Measurements from ENCODE around the gene KLHL25.

The KLHL25 gene

GRCh38 chr15:85766001-85766831 lies 28.5 kb downstream of the KLHL25 start:
- H3K27me3 ChIP-seq (ENCODE audit: insufficient read depth, low read length): no peaks in the 10 kb centered on the region
- peaks cover 5% of the 10 kb centered on the region for H3K79me2 ChIP-seq (ENCODE audit: control insufficient read depth, insufficient read depth, low read length, unreplicated experiment)
- peaks cover 21% of the 10 kb centered on the region for H3K4me1 ChIP-seq (ENCODE audit: control insufficient read depth, insufficient read depth, low read length, unreplicated experiment)
- no peak overlapping the region for H3K4me3 ChIP-seq (ENCODE audit: low read depth, low read length)
- no peak overlapping the region for H2AFZ ChIP-seq (ENCODE audit: low read length, unreplicated experiment)
- no peak overlapping the region for H3K27ac ChIP-seq (ENCODE audit: low read depth, low read length)
- no peaks in the 10 kb centered on the region for H3K36me3 ChIP-seq (ENCODE audit: insufficient read depth, low read length)

- H3K79me2 ChIP-seq (ENCODE audit: control insufficient read depth, insufficient read depth, low read length, unreplicated experiment): no peaks in the 10 kb centered on the region
- H3K36me3 ChIP-seq (ENCODE audit: insufficient read depth, low read length): no peaks in the 10 kb centered on the region
- H3K27me3 ChIP-seq (ENCODE audit: insufficient read depth, low read length): no peaks in the 10 kb centered on the region
- H3K4me1 ChIP-seq (ENCODE audit: control insufficient read depth, insufficient read depth, low read length, unreplicated experiment): peaks cover 9% of the 10 kb centered on the region
- H3K27ac ChIP-seq (ENCODE audit: low read depth, low read length): no peak overlapping the region
- H2AFZ ChIP-seq (ENCODE audit: low read length, unreplicated experiment): no peak overlapping the region
- H3K4me3 ChIP-seq (ENCODE audit: low read depth, low read length): no peak overlapping the region
These were observed 30.0 kb downstream of the KLHL25 start for GRCh38 chr15:85764649-85765277.

- Histone ChIP-seq H2AFZ (ENCODE audit: low read length, unreplicated experiment) (no peak overlapping the region), H3K4me3 (ENCODE audit: low read depth, low read length) (no peak overlapping the region), H3K27me3 (ENCODE audit: insufficient read depth, low read length) (no peaks in the 10 kb centered on the region), H3K79me2 (ENCODE audit: control insufficient read depth, insufficient read depth, low read length, unreplicated experiment) (no peaks in the 10 kb centered on the region), H3K27ac (ENCODE audit: low read depth, low read length) (no peak overlapping the region), H3K36me3 (ENCODE audit: insufficient read depth, low read length) (no peaks in the 10 kb centered on the region), H3K4me1 (ENCODE audit: control insufficient read depth, insufficient read depth, low read length, unreplicated experiment) (peaks cover 9% of the 10 kb centered on the region)
These were observed 30.8 kb downstream of the KLHL25 start for GRCh38 chr15:85763673-85764633.

GRCh38 chr15:85763157-85763556 lies 31.6 kb downstream of the KLHL25 start:
- Histone ChIP-seq H3K27me3 (ENCODE audit: insufficient read depth, low read length) (no peaks in the 10 kb centered on the region), H3K79me2 (ENCODE audit: control insufficient read depth, insufficient read depth, low read length, unreplicated experiment) (no peaks in the 10 kb centered on the region), H2AFZ (ENCODE audit: low read length, unreplicated experiment) (no peak overlapping the region), H3K27ac (ENCODE audit: low read depth, low read length) (no peak overlapping the region), H3K4me1 (ENCODE audit: control insufficient read depth, insufficient read depth, low read length, unreplicated experiment) (peaks cover 9% of the 10 kb centered on the region), H3K4me3 (ENCODE audit: low read depth, low read length) (no peak overlapping the region), H3K36me3 (ENCODE audit: insufficient read depth, low read length) (no peaks in the 10 kb centered on the region)

GRCh38 chr15:85762756-85763127 lies 32.0 kb downstream of the KLHL25 start:
- H3K36me3 ChIP-seq (ENCODE audit: insufficient read depth, low read length): no peaks in the 10 kb centered on the region
- H2AFZ ChIP-seq (ENCODE audit: low read length, unreplicated experiment): no peak overlapping the region
- H3K27me3 ChIP-seq (ENCODE audit: insufficient read depth, low read length): no peaks in the 10 kb centered on the region
- peaks cover 9% of the 10 kb centered on the region for H3K4me1 ChIP-seq (ENCODE audit: control insufficient read depth, insufficient read depth, low read length, unreplicated experiment)
- no peaks in the 10 kb centered on the region for H3K79me2 ChIP-seq (ENCODE audit: control insufficient read depth, insufficient read depth, low read length, unreplicated experiment)
- H3K4me3 ChIP-seq (ENCODE audit: low read depth, low read length): no peak overlapping the region
- H3K27ac ChIP-seq (ENCODE audit: low read depth, low read length): no peak overlapping the region

- no peaks in the 10 kb centered on the region for H3K27me3 ChIP-seq (ENCODE audit: insufficient read depth, low read length)
- peaks cover 9% of the 10 kb centered on the region for H3K4me1 ChIP-seq (ENCODE audit: control insufficient read depth, insufficient read depth, low read length, unreplicated experiment)
- no peaks in the 10 kb centered on the region for H3K79me2 ChIP-seq (ENCODE audit: control insufficient read depth, insufficient read depth, low read length, unreplicated experiment)
- no peaks in the 10 kb centered on the region for H3K36me3 ChIP-seq (ENCODE audit: insufficient read depth, low read length)
- H3K4me3 ChIP-seq (ENCODE audit: low read depth, low read length): no peak overlapping the region
- H2AFZ ChIP-seq (ENCODE audit: low read length, unreplicated experiment): no peak overlapping the region
- no peak overlapping the region for H3K27ac ChIP-seq (ENCODE audit: low read depth, low read length)
These were observed 32.5 kb downstream of the KLHL25 start for GRCh38 chr15:85762039-85762755.

- H3K27me3 ChIP-seq (ENCODE audit: insufficient read depth, low read length): no peaks in the 10 kb centered on the region
- H3K4me3 ChIP-seq (ENCODE audit: low read depth, low read length): no peak overlapping the region
- no peak overlapping the region for H2AFZ ChIP-seq (ENCODE audit: low read length, unreplicated experiment)
- H3K27ac ChIP-seq (ENCODE audit: low read depth, low read length): no peak overlapping the region
- H3K36me3 ChIP-seq (ENCODE audit: insufficient read depth, low read length): no peaks in the 10 kb centered on the region
- no peaks in the 10 kb centered on the region for H3K79me2 ChIP-seq (ENCODE audit: control insufficient read depth, insufficient read depth, low read length, unreplicated experiment)
- peaks cover 9% of the 10 kb centered on the region for H3K4me1 ChIP-seq (ENCODE audit: control insufficient read depth, insufficient read depth, low read length, unreplicated experiment)
These were observed 33.1 kb downstream of the KLHL25 start for GRCh38 chr15:85761635-85762034.

GRCh38 chr15:85760531-85761371 lies 34.0 kb downstream of the KLHL25 start:
- H3K4me1 ChIP-seq (ENCODE audit: control insufficient read depth, insufficient read depth, low read length, unreplicated experiment): peaks cover 9% of the 10 kb centered on the region
- H3K27me3 ChIP-seq (ENCODE audit: insufficient read depth, low read length): no peaks in the 10 kb centered on the region
- no peak overlapping the region for H3K27ac ChIP-seq (ENCODE audit: low read depth, low read length)
- H3K4me3 ChIP-seq (ENCODE audit: low read depth, low read length): no peak overlapping the region
- no peaks in the 10 kb centered on the region for H3K36me3 ChIP-seq (ENCODE audit: insufficient read depth, low read length)
- no peaks in the 10 kb centered on the region for H3K79me2 ChIP-seq (ENCODE audit: control insufficient read depth, insufficient read depth, low read length, unreplicated experiment)
- H2AFZ ChIP-seq (ENCODE audit: low read length, unreplicated experiment): no peak overlapping the region

- Histone ChIP-seq H3K4me1 (ENCODE audit: control insufficient read depth, insufficient read depth, low read length, unreplicated experiment) (peaks cover 9% of the 10 kb centered on the region), H3K27ac (ENCODE audit: low read depth, low read length) (no peak overlapping the region), H2AFZ (ENCODE audit: low read length, unreplicated experiment) (no peak overlapping the region), H3K36me3 (ENCODE audit: insufficient read depth, low read length) (no peaks in the 10 kb centered on the region), H3K27me3 (ENCODE audit: insufficient read depth, low read length) (no peaks in the 10 kb centered on the region), H3K79me2 (ENCODE audit: control insufficient read depth, insufficient read depth, low read length, unreplicated experiment) (no peaks in the 10 kb centered on the region), H3K4me3 (ENCODE audit: low read depth, low read length) (no peak overlapping the region)
These were observed 34.7 kb downstream of the KLHL25 start for GRCh38 chr15:85760049-85760448.
